K562 (cell line): ENCODE results near the gene LRRC59. TPM values are rescaled to one million over a fixed set of nuclear protein-coding genes. Genes with fewer than 3 reads are reported as not detected.
A peak's percentile ranks its signal among the peaks of the same experiment; 100 is the strongest.

Experiments used
- CCAR2 ChIP-seq: fragments of 200-400 bp; formaldehyde crosslinking; IDR thresholded peaks from 2 replicates; pipeline ENCODE4 v1.6.1; 2017; ENCODE audit warnings: mild to moderate bottlenecking, low read depth, low read length
- EP400 ChIP-seq: fragments of 450-650 bp; IDR thresholded peaks from 2 replicates; pipeline ENCODE4 v1.6.1; 2017; ENCODE audit warnings: antibody characterized with exemption, mild to moderate bottlenecking, moderate library complexity
- HNRNPLL ChIP-seq: fragments of 200-400 bp; formaldehyde crosslinking; IDR thresholded peaks from 2 replicates; pipeline ENCODE4 v1.6.1; 2017; ENCODE audit warnings: low read length, low read depth, mild to moderate bottlenecking; ENCODE audit not compliant: poor library complexity, severe bottlenecking
- LCOR ChIP-seq: sonication (generic); formaldehyde crosslinking; IDR thresholded peaks from 2 replicates; pipeline ENCODE4 v1.8.0; 2022; ENCODE audit warnings: mild to moderate bottlenecking, missing genetic modification reagents
- MEIS2 ChIP-seq: fragments of 450-650 bp; IDR thresholded peaks from 2 replicates; pipeline ENCODE4 v1.6.1; 2014; ENCODE audit warnings: mild to moderate bottlenecking; ENCODE audit not compliant: partially characterized antibody
- POU5F1 ChIP-seq: fragments of 150-350 bp; IDR thresholded peaks from 2 replicates; pipeline ENCODE4 v1.6.1; 2014; ENCODE audit warnings: borderline replicate concordance, low read length, low read depth, mild to moderate bottlenecking; ENCODE audit not compliant: partially characterized antibody
- polyA plus RNA-seq, 8 experiments: library from polyadenylated mRNA; depleted of rRNA in 4 of 8; stranded (reverse) in 5 of 8; unstranded in 3 of 8; fragments of >200 nt; fragmentation: Nextera tagmentation in 2 of 8; fragmentation: Illumina TruSeq in 1 of 8; extraction: Ambion mirVana in 2 of 8; extraction: Trizol in 1 of 8; gene quantifications; 2 replicates each; pipeline versions ENCODE4 v1.2.1 to v1.2.3, GENCODE V29; 2011 to 2014; ENCODE audit warnings: inconsistent platforms in 1 of 8, missing spikeins in 1 of 8
- total RNA-seq, 7 experiments: library from RNA; depleted of rRNA in 6 of 7; stranded (reverse); fragments of >200 nt in 6 of 7; fragmentation: Illumina TruSeq in 2 of 7; extraction: Trizol in 2 of 7; gene quantifications; 2 replicates each; pipeline versions ENCODE4 v1.2.1 to v1.2.3, GENCODE V29; 2011 to 2021; ENCODE audit warnings: low replicate concordance in 1 of 7
- TF ChIP-seq, protein P1 (sequence below): fragments of 250-450 bp; sonication (Bioruptor Pico); IDR thresholded peaks from 2 replicates; pipeline ENCODE4 v1.5.0; 2020; ENCODE audit warnings: mild to moderate bottlenecking, borderline replicate concordance
- TF ChIP-seq, protein P2 (sequence below): fragments of 250-450 bp; sonication (Bioruptor Pico); IDR thresholded peaks from 2 replicates; pipeline ENCODE4 v1.5.0; 2021; ENCODE audit warnings: mild to moderate bottlenecking, moderate library complexity
- TF ChIP-seq, protein P3 (sequence below): sonication (generic); formaldehyde crosslinking; IDR thresholded peaks from 2 replicates; pipeline ENCODE4 v1.8.0; 2022; ENCODE audit warnings: missing genetic modification reagents, mild to moderate bottlenecking, borderline replicate concordance

LRRC59 gene
- total and polyA plus RNA-seq, 9 of the 15 experiments (the other 6 are each of a cell fraction or from before 2014, with no cell fraction given): 27.8 to 244 (median 154) TPM

DNA sequence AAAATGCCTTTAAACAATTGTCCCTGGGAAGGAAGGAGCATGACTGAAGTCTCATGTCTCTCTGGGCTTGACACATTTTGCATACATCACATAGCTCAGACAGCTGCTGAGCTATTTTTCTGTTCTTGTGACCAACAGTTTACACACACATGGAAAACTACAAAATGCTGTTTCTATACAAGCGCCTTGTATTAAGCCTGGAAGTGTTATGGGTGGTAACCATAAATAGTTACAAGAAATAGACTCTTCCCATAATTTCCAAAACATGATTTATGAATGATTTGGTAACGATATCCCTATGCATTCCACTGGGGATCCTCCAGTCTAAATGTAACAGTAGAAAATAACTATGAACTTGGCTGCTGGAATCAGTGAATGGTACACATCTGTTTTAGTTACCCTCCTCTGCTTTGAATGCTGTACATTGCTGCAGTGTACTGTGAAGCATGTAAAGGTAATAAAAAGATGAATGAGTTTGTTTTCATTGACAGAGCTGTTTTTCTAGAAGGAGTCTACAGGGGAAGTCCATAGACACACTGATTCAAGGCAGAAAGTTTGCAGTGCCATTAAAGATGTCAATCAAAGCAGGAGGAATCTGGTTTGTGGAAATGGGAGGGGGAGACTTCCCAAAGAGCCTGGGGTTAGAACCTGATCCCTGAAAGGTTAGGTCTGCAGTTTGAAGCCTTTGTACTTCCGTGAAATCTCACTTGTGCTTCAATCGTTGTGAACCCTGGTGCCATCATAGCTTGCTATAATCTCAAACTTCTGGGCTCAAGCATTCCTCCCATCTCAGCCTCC is 33.7 kb upstream of the LRRC59 start (continued):
- TF ChIP-seq, protein P1, sequence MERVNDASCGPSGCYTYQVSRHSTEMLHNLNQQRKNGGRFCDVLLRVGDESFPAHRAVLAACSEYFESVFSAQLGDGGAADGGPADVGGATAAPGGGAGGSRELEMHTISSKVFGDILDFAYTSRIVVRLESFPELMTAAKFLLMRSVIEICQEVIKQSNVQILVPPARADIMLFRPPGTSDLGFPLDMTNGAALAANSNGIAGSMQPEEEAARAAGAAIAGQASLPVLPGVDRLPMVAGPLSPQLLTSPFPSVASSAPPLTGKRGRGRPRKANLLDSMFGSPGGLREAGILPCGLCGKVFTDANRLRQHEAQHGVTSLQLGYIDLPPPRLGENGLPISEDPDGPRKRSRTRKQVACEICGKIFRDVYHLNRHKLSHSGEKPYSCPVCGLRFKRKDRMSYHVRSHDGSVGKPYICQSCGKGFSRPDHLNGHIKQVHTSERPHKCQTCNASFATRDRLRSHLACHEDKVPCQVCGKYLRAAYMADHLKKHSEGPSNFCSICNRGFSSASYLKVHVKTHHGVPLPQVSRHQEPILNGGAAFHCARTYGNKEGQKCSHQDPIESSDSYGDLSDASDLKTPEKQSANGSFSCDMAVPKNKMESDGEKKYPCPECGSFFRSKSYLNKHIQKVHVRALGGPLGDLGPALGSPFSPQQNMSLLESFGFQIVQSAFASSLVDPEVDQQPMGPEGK (CRISPR knock-in tag): no peak
- TF ChIP-seq POU5F1: no peak
- TF ChIP-seq LCOR: no peak
- no peak for TF ChIP-seq CCAR2
- TF ChIP-seq, protein P2, sequence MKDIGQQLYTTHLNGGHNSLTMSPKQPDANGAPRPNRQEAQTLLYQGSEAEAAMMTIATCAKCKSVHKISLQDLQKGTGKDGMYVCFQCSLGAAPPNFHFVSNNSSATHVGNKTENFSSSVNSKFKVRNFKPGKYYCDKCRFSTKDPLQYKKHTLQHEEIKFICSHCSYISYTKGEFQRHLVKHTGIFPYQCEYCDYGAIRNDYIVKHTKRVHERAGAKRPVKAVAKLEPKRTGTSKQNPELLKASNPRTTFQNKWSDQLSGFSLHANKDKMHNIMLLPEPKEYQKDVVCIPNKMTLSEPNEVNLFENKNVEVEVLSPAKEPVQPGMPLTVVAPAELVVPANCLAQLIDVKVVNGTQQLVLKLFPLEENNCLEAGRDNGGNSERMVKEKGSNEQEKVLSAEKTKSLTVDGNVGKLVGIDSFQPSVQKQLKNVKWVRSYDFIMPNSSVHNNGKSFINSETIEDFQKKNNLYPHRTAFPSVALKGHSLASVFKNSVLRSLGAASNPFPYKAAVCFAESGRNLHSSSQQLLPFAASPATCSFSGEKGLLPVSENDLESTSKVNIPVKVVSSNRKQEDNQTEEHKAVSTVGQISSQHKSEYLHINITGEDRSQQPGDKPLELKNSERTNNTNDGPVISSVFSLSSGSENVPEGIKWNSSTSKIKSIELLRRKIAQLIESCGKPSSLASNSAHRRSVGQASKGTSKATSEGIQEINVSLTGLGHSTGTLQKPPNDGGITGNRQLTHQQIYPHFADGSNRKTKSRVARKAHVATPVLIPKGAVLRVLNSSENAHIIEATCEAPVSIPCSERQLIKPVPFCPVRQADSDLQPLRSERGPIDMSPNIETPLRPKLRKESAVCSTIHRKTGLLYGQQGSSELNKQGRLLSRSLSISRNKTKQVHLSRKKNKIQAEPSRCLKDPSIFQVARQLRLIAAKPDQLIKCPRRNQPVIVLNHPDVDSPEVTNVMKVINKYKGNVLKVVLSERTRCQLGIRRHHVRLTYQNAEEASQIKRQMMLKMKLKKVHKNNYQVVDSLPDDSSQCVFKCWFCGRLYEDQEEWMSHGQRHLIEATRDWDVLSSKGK (CRISPR knock-in tag): no peak
- TF ChIP-seq EP400: no peak
- TF ChIP-seq, protein P3, sequence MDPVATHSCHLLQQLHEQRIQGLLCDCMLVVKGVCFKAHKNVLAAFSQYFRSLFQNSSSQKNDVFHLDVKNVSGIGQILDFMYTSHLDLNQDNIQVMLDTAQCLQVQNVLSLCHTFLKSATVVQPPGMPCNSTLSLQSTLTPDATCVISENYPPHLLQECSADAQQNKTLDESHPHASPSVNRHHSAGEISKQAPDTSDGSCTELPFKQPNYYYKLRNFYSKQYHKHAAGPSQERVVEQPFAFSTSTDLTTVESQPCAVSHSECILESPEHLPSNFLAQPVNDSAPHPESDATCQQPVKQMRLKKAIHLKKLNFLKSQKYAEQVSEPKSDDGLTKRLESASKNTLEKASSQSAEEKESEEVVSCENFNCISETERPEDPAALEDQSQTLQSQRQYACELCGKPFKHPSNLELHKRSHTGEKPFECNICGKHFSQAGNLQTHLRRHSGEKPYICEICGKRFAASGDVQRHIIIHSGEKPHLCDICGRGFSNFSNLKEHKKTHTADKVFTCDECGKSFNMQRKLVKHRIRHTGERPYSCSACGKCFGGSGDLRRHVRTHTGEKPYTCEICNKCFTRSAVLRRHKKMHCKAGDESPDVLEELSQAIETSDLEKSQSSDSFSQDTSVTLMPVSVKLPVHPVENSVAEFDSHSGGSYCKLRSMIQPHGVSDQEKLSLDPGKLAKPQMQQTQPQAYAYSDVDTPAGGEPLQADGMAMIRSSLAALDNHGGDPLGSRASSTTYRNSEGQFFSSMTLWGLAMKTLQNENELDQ: no peak
- peak; percentile 71 for TF ChIP-seq MEIS2
- no peak for TF ChIP-seq HNRNPLL
